Activated naive CD8-positive, alpha-beta T cell treated with anti-CD3 and anti-CD28 coated beads, Interleukin-2, amount 50 U/mL, for 24 hours (primary cell): ENCODE measurements around the gene RAB11FIP3.

Experiments used
- ATAC-seq: fragments of 150-1000 bp; cut with Tn5 transposase; one replicate; pipeline ENCODE4 v1.10.0; 2021
- DNase-seq: peaks from one replicate; pipeline ENCODE4 v3.0.0; 2021
- H3K27ac Mint-ChIP-seq: one replicate; pipeline ENCODE4 v1.8.0; 2021; ENCODE audit warnings: mild to moderate bottlenecking, mixed read lengths
- H3K27me3 Mint-ChIP-seq: one replicate; pipeline ENCODE4 v1.8.0; 2021; ENCODE audit warnings: mixed read lengths
- H3K36me3 Mint-ChIP-seq: one replicate; pipeline ENCODE4 v1.8.0; 2021; ENCODE audit warnings: low read depth, mixed read lengths
- H3K4me1 Mint-ChIP-seq: one replicate; pipeline ENCODE4 v1.8.0; 2021; ENCODE audit warnings: mixed read lengths
- H3K4me3 Mint-ChIP-seq: one replicate; pipeline ENCODE4 v1.8.0; 2021; ENCODE audit warnings: mild to moderate bottlenecking, moderate library complexity, mixed read lengths
- H3K9me3 Mint-ChIP-seq: one replicate; pipeline ENCODE4 v1.8.0; 2021; ENCODE audit warnings: mixed read lengths

Gene RAB11FIP3

GRCh38 chr16:426115-426905, 861 bp downstream of the RAB11FIP3 start:
- DNase-seq (peak; percentile 18), ATAC-seq (no peak)
- peaks cover 27% of the 10 kb centered on the region for H3K4me1 Mint-ChIP-seq
- H3K4me3 Mint-ChIP-seq, result peak overlapping the region; percentile 82
- no peaks in the 10 kb centered on the region for H3K9me3 Mint-ChIP-seq
- H3K27ac Mint-ChIP-seq, result peak overlapping the region; percentile 70
- H3K27me3 Mint-ChIP-seq, result peaks cover 14% of the 10 kb centered on the region
- H3K36me3 Mint-ChIP-seq, result peaks cover 8% of the 10 kb centered on the region

- peak overlapping the region; percentile 70 for H3K27ac Mint-ChIP-seq
- peaks cover 14% of the 10 kb centered on the region for H3K27me3 Mint-ChIP-seq
- peak overlapping the region; percentile 82 for H3K4me3 Mint-ChIP-seq
- H3K36me3 Mint-ChIP-seq, result peaks cover 8% of the 10 kb centered on the region
- ATAC-seq, result no peak
- DNase-seq, result peak; percentile 21
- no peaks in the 10 kb centered on the region for H3K9me3 Mint-ChIP-seq
- peaks cover 27% of the 10 kb centered on the region for H3K4me1 Mint-ChIP-seq
Observed at GRCh38 chr16:426906-427249, 1.4 kb downstream of the RAB11FIP3 start.

- peak overlapping the region; percentile 70 for H3K27ac Mint-ChIP-seq
- ATAC-seq (no peak), DNase-seq (no peak)
- H3K4me1 Mint-ChIP-seq, result peaks cover 27% of the 10 kb centered on the region
- H3K36me3 Mint-ChIP-seq, result peaks cover 8% of the 10 kb centered on the region
- no peaks in the 10 kb centered on the region for H3K9me3 Mint-ChIP-seq
- H3K27me3 Mint-ChIP-seq, result peaks cover 14% of the 10 kb centered on the region
- H3K4me3 Mint-ChIP-seq, result peak overlapping the region; percentile 82
Observed at GRCh38 chr16:427250-427649, 1.8 kb downstream of the RAB11FIP3 start.

- Mint-ChIP-seq H3K9me3 (no peaks in the 10 kb centered on the region), H3K27ac (no peak overlapping the region), H3K36me3 (peaks cover 10% of the 10 kb centered on the region), H3K4me3 (no peak overlapping the region), H3K27me3 (peaks cover 2% of the 10 kb centered on the region), H3K4me1 (peaks cover 23% of the 10 kb centered on the region)
- no peak for DNase-seq
- ATAC-seq, result no peak
Observed at GRCh38 chr16:430904-431303, 5.5 kb downstream of the RAB11FIP3 start.

GRCh38 chr16:440627-441026, 15.2 kb downstream of the RAB11FIP3 start:
- Mint-ChIP-seq H3K9me3 (no peaks in the 10 kb centered on the region), H3K4me1 (no peaks in the 10 kb centered on the region), H3K4me3 (no peak overlapping the region), H3K36me3 (peaks cover 3% of the 10 kb centered on the region), H3K27me3 (no peaks in the 10 kb centered on the region), H3K27ac (no peak overlapping the region)
- DNase-seq, result no peak
- ATAC-seq, result no peak

- no peaks in the 10 kb centered on the region for H3K4me1 Mint-ChIP-seq
- no peaks in the 10 kb centered on the region for H3K27me3 Mint-ChIP-seq
- DNase-seq (no peak), ATAC-seq (no peak)
- no peak overlapping the region for H3K27ac Mint-ChIP-seq
- H3K9me3 Mint-ChIP-seq, result no peaks in the 10 kb centered on the region
- H3K36me3 Mint-ChIP-seq, result peaks cover 3% of the 10 kb centered on the region
- no peak overlapping the region for H3K4me3 Mint-ChIP-seq
Observed at GRCh38 chr16:441447-441846, 16.0 kb downstream of the RAB11FIP3 start.

GRCh38 chr16:442976-443375, 17.5 kb downstream of the RAB11FIP3 start:
- H3K4me3 Mint-ChIP-seq, result no peak overlapping the region
- H3K9me3 Mint-ChIP-seq, result no peaks in the 10 kb centered on the region
- no peak for ATAC-seq
- H3K27me3 Mint-ChIP-seq, result no peaks in the 10 kb centered on the region
- DNase-seq, result no peak
- H3K27ac Mint-ChIP-seq, result no peak overlapping the region
- no peaks in the 10 kb centered on the region for H3K4me1 Mint-ChIP-seq
- H3K36me3 Mint-ChIP-seq, result peaks cover 3% of the 10 kb centered on the region

GRCh38 chr16:444027-444426, 18.6 kb downstream of the RAB11FIP3 start:
- no peak overlapping the region for H3K27ac Mint-ChIP-seq
- ATAC-seq (no peak), DNase-seq (no peak)
- H3K9me3 Mint-ChIP-seq, result no peaks in the 10 kb centered on the region
- H3K27me3 Mint-ChIP-seq, result no peaks in the 10 kb centered on the region
- peaks cover 3% of the 10 kb centered on the region for H3K36me3 Mint-ChIP-seq
- no peaks in the 10 kb centered on the region for H3K4me1 Mint-ChIP-seq
- H3K4me3 Mint-ChIP-seq, result no peak overlapping the region

- DNase-seq (no peak), ATAC-seq (no peak)
- H3K9me3 Mint-ChIP-seq, result no peaks in the 10 kb centered on the region
- no peaks in the 10 kb centered on the region for H3K36me3 Mint-ChIP-seq
- no peak overlapping the region for H3K27ac Mint-ChIP-seq
- H3K27me3 Mint-ChIP-seq, result no peaks in the 10 kb centered on the region
- no peak overlapping the region for H3K4me3 Mint-ChIP-seq
- no peaks in the 10 kb centered on the region for H3K4me1 Mint-ChIP-seq
Observed at GRCh38 chr16:445566-445965, 20.1 kb downstream of the RAB11FIP3 start.

- Mint-ChIP-seq H3K9me3 (no peaks in the 10 kb centered on the region), H3K4me1 (no peaks in the 10 kb centered on the region), H3K27me3 (no peaks in the 10 kb centered on the region), H3K4me3 (no peak overlapping the region), H3K27ac (no peak overlapping the region), H3K36me3 (no peaks in the 10 kb centered on the region)
- no peak for DNase-seq
- no peak for ATAC-seq
Observed at GRCh38 chr16:450385-450784, 24.9 kb downstream of the RAB11FIP3 start.

GRCh38 chr16:450785-451512, 25.5 kb downstream of the RAB11FIP3 start:
- ATAC-seq (no peak), DNase-seq (no peak)
- Mint-ChIP-seq H3K36me3 (no peaks in the 10 kb centered on the region), H3K4me3 (no peak overlapping the region), H3K9me3 (no peaks in the 10 kb centered on the region), H3K27ac (no peak overlapping the region), H3K4me1 (no peaks in the 10 kb centered on the region), H3K27me3 (no peaks in the 10 kb centered on the region)

- ATAC-seq, result no peak
- no peaks in the 10 kb centered on the region for H3K27me3 Mint-ChIP-seq
- no peaks in the 10 kb centered on the region for H3K36me3 Mint-ChIP-seq
- H3K27ac Mint-ChIP-seq, result no peak overlapping the region
- H3K4me3 Mint-ChIP-seq, result no peak overlapping the region
- no peak for DNase-seq
- no peaks in the 10 kb centered on the region for H3K9me3 Mint-ChIP-seq
- peaks cover 2% of the 10 kb centered on the region for H3K4me1 Mint-ChIP-seq
Observed at GRCh38 chr16:454397-454940, 29.0 kb downstream of the RAB11FIP3 start.

- DNase-seq (no peak), ATAC-seq (no peak)
- H3K4me1 Mint-ChIP-seq, result peaks cover 2% of the 10 kb centered on the region
- no peak overlapping the region for H3K4me3 Mint-ChIP-seq
- no peaks in the 10 kb centered on the region for H3K9me3 Mint-ChIP-seq
- H3K27me3 Mint-ChIP-seq, result no peaks in the 10 kb centered on the region
- H3K27ac Mint-ChIP-seq, result no peak overlapping the region
- no peaks in the 10 kb centered on the region for H3K36me3 Mint-ChIP-seq
Observed at GRCh38 chr16:455453-455852, 30.0 kb downstream of the RAB11FIP3 start.

GRCh38 chr16:456891-457483, 31.5 kb downstream of the RAB11FIP3 start:
- peaks cover 2% of the 10 kb centered on the region for H3K4me1 Mint-ChIP-seq
- no peaks in the 10 kb centered on the region for H3K9me3 Mint-ChIP-seq
- H3K27me3 Mint-ChIP-seq, result no peaks in the 10 kb centered on the region
- no peak overlapping the region for H3K27ac Mint-ChIP-seq
- H3K36me3 Mint-ChIP-seq, result peaks cover 4% of the 10 kb centered on the region
- no peak for ATAC-seq
- no peak overlapping the region for H3K4me3 Mint-ChIP-seq
- no peak for DNase-seq
